MM.1S (cell line): ENCODE measurements around the gene ERVV-1.

Experiments used
- CTCF ChIP-seq: fragments of 300-600 bp; sonication (generic); IDR thresholded peaks from 2 replicates; pipeline ENCODE4 v1.5.1; 2016; ENCODE audit warnings: antibody characterized with exemption, low read length, mixed read lengths
- EZH2 ChIP-seq: fragments of 300-600 bp; sonication (generic); optimal IDR thresholded peaks from 2 replicates; pipeline ENCODE3; 2017; ENCODE audit warnings: low read depth, mild to moderate bottlenecking, antibody characterized with exemption, low read length, mixed read lengths
- EZH2phosphoT487 ChIP-seq: fragments of 300-600 bp; sonication (generic); IDR thresholded peaks from 2 replicates; pipeline ENCODE4 v1.6.1; 2018; ENCODE audit warnings: antibody characterized with exemption, low read length

- TF ChIP-seq EZH2phosphoT487, result no peak
- no peak for TF ChIP-seq CTCF
- no peak for TF ChIP-seq EZH2
Measured at GRCh38 chr19:52992109-52993004, 21.4 kb upstream of the ERVV-1 start.
